Anterior cingulate cortex (tissue), 58 donors: ENCODE data around the gene IQSEC1.
"Not testable (repeated sequence)": the region's sequence is repeated elsewhere in the genome, so short reads cannot be mapped to it uniquely, and the experiment has no call there.

ENCODE experiments used
- DNase-seq, 58 donors: peaks; one replicate each; lab custom pipeline; 2025; lab: John Stamatoyannopoulos, UW

The IQSEC1 gene

DNA sequence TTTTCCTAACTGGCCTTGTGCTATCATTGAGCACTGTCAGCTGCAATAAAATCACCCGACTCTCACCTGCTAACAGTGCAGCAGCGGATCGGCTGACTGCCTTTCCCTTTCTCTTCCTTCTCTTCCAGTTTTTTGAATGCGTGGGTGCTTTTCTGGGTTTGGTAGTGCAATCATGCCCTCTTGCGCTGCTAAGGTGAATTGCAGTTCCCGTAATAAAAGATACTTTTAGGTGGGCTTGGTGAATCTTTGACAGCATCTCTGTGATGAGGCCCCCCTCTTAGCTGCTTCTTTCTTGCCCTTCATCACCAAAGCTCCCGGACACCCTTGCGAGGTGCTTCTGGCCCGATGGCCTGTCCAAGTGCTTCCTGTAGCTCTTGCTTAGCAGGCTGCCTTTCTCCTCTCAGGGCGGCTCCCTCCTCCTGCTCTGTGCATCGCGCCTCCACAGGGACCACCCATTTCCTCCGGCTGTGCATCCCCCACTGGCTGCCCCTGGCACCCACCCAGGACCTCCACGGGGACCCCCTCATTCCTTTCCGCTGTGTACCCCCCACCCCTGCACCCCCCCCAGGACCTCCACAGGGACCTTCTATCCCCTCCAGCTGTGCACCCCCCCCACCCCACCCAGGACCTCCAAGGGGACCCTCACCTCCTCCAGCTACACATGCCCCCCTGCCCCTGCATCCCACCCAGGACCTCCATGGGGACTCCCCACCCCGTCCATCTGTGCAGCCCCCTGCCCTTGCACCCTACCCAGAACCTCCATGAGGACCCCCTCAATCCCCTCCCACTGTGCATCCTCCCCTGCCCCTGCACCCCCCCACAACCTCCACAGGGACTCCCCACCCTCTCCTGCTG, 181.0 kb downstream of the IQSEC1 start:
- peak in 39 of 58 donors; percentile 14 to 74 (median 41) for DNase-seq

DNA sequence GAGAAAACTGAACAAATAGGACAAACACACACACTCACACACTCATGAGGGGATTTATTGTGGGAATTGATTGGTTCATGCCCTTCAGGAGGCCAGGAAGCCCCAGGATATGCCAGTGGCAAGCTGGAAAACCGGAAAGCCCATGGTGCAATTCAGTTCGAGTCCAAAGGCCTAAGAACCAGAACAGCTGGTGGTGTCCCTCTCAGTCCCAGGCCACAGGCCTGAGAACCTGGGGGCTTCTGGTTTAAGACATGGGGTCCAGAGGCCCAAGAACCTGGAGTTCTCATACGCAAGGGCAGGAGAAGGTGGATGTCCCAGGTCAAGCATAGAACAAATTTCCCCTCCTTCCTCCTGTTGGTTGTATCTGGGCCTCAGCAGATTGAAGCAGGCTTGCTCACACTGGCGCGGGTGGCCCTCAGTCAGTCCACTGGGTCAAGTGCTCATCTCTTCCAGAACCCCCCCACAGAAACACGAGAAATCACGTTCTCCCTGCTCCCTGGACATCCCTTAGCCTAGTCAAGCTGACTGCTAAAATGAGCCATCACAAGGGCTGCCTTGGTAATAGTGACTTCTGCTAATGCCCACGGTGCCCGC, 181.7 kb downstream of the IQSEC1 start:
- DNase-seq, result no peak

DNA sequence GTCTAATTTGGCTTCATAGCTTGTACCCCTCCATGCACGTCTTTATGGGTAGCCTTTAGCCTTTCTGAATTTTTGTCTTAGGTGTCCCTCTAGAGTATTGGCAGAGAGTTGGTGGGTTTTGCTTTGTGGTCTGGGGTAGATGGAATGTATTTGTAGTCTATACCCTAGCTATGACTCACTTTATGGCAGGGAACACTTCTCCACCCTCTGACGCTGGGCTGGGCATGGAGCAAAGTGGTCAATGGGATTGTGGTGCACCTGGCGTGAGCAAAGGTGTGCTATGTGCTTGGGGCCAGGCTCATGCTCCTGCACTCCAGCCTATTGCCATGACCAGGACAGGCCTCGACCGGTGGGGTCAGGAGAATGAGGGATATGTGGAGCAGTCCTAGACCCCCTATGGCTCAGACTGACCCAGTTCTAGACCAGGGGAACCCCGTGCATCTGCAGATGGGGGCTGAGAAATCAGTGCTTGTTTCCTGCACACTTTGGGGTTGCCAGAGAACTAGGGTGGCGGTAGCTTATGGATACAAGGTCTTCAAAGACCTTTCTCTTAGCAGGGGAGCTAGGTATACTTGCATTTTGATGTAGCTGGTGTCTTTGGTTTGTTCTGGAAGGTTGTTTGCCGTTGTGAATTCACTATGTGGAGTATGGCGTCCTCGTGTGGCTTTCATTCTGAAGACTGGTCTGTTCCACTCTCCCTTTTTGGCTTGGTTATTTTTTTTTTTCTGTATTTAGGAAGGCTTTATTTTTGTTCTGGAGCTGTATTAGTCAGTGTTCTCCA, 182.4 kb downstream of the IQSEC1 start:
- no peak for DNase-seq

DNA sequence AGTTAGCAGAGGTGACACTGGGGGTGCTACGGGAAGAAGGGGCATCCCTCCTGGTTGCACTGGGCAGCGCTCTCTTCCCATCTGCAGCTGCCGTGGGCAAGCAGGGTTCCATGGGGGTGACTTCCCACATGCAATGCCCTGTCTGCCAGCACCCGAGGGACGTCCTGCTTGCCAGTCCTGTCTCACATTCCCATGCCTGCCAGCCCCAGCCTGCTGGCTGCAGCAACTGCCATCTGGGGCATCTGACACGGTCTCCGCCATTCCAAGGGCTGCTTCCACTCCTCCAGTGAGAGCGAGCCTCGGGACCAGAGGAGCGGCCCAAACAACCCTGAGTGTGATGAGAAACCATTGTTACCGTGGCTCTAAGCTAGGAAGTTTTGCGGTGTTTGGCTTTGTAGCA, 186.5 kb downstream of the IQSEC1 start:
- peak in 1 of 58 donors; percentile 13 for DNase-seq

DNA sequence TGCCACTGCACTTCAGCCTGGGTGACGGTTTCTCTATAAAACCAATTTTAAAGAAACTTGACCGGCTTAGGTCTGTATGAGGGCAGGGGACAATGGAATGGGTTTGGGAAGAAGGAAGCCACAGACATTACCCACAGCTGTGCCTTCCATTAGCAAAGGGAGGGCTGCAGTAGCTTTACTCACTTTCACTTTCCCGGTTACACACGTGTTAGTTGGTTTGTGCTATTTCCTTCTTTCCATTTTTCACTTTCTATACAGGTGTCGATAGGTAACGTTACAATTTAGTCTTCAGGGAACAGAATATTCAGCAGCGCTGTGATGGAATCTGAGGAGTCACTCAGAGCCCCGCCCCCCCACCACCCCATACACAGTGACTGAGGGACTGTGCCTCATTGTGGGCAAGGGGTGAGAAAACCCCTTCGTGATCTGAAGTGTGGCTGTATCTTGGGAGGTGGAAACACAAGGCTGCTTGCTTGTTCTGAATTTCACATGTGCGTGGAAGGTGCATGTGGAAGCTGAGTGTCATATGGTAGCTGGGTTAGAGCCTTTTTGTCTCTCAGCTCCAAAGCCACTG, 187.0 kb downstream of the IQSEC1 start:
- no peak for DNase-seq

DNA sequence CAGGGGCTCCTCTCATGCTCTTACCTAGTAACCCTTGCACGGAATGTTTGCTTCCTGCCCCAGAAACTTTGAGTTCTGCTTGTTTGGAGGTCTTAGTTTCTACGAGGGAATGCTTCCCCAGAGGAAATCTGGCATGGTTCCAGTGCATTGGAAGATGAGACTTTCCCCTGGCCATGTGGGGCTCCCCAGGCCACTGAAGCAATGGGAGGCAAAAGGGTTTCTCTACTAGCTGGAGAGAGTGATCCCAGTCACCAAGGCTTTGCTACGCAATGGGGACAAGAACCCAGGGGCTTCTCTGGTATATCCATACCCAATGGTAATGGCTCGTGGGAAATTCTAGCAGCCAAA, 187.7 kb downstream of the IQSEC1 start:
- DNase-seq, result no peak

DNA sequence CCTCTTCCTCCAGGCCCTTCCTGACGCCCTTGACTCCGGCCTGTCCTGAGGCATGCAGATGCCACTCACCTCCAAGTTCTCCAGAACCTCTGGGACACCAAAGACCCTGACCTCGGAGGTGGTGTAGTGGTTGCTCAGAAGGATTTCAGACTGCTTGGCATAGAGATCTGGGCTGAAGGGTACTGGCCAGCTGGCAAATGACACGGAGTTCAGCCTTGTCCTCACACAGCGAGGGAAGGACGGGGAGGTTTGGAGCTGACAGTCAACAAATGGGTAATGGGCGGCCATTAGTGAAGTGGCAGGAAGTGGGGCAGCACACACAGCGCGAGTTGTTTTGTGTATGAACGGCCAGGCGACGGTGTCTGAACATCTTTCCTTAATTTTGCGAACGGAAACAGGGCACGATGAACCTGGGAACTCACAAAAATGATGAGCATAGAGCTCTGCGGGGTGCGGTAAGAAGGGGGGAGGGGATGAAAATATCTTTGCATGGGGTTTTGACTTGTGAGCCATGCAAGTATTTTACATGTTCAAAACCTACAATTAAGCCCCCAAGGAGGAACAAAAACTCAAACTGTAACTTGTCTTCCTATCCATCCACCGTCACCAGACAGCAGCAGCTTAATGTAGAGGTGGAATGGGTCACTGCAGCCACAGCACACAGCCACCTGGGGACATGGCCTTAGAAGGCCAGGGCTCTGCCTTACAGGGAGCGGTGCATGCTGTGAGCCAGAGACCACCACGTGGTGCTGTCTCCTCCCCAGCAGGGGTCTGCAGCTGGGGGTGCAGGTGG, 188.2 kb downstream of the IQSEC1 start:
- DNase-seq, result peak in 6 of 58 donors; percentile 12 to 28 (median 24)

DNA sequence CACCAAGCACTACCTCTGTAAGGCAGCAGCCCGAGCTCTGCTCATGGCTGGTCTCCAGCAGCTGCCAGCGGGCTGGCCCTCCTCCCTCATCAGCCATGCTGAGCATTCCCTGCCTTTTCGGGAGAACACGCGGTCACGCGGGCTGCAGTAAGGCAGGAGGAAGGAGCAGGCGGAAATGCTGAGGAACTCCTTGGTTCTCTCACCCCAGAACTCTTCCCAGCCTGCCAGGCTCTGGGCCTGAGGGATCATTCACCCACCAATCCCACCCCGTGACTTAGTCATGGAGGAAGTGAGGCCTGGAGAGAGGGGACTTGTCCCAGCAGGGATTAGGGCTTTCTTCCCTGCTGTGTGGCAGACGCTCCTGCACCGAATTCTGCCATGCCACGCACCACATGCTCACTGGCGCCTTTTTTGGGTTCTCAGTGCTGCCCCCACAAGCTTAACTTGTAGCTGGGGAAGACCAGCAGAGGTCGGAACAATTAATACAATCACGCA, 189.0 kb downstream of the IQSEC1 start:
- DNase-seq, result peak in 53 of 58 donors; percentile 30 to 87 (median 67)

DNA sequence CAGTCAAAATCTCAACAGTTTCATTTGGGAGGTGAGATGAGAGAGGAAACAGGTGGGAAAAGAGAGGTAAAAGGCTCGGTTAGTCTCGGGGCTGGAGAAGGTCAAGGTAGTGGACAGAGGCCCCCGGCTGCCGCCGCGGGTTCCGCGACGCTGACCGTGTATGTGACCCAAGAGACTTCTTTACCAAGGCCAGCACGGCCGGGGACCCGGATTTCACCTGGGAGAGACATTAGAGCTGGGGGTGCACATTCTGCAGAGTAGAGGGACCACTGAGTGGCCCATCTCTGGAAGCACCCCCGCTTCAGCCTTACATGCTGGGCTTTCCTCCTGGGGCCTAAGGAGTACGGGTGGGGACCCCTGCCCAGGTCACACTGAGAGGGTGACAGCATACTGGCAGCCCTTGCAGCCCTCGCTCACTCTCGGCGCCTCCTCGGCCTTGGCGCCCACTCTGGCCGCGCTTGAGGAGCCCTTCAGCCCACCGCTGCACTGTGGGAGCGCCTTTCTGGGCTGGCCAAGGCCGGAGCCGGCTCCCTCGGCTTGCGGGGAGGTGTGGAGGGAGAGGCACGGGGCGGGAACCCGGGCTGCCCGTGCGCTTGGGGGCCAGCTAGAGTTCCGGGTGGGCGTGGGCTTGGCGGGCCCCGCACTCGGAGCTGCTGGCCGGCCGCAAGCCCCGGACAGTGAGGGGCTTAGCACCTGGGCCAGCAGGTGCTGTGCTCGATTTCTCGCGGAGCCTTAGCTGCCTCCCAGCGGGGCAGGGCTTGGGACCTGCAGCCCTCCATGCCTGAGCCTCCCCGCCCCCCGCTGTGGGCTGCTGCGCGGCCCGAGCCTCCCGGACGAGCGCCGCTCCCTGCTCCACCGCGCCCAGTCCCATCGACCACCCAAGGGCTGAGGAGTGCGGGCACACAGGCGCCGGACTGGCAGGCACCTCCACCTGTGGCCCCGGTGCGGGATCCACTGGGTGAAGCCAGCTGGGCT, 190.6 kb downstream of the IQSEC1 start:
- no peak for DNase-seq

DNA sequence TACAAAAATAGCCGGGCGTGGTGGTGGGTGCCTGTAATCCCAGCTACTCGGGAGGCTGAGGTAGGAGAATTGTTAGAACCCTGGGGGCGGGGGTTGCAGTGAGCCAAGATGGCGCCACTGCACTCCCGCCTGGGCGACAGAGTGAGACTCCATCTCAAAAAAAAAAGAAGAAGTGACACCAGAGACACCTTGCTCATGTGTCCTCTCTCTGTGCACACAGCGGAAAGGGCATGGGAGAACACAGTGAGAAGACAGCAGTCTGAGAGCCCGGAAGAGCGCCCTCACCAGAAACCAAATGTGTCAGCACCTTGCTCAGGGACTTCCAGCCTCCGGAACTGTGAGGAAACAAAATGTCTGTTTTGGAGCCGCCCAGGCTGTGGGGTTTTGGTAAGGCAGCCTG, 191.4 kb downstream of the IQSEC1 start:
- not testable (repeated sequence) for DNase-seq

DNA sequence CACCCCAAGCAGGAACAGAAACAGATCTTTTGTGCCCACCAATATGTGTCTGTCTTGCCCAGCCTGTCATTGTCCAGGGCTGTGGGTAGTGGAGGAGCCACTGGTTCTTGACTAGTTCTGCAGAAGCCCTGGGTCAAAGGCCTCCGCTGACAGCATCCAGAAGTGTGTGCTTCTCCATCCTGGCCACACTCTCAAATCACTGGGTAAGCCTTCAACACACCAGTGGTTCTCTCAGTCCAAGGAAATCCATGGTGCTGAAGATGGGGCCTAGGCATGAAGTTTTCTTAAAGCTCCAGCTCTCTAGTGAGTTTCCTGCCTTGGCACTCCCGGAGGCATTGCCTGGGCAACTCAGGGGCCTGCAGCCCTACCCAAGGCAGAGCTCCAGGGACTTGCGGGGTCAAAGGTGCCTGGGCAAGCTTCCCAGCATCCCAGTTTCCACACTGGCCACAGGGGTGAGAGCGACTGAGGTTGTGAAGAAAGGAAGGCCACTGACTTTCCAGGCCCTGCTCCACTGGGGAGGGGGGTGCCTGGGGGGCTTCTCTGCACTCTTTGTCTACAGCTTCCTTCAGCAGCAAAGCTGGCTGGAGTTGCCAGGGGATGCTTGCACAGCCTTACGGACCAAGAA, 193.9 kb downstream of the IQSEC1 start:
- peak in 39 of 58 donors; percentile 14 to 76 (median 38) for DNase-seq

DNA sequence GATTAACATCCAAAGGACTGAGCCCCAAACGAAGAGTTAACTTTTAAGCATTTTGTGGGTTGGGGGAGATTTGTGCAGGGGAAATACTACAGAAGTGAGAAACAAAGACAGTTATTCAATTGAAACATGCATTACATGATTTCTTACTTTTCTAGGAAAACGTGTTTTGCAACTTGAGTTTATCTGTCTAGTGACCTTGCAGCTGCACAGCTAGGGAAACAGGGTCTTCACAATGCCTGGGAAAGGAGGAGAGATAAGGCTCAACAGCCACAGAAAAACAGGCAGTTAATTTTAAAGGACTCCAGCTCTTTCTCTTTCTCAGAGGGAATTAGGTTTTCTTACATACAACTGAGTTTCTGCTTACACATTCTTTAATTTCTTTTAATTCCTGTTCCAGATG, 194.5 kb downstream of the IQSEC1 start:
- not testable (repeated sequence) for DNase-seq

DNA sequence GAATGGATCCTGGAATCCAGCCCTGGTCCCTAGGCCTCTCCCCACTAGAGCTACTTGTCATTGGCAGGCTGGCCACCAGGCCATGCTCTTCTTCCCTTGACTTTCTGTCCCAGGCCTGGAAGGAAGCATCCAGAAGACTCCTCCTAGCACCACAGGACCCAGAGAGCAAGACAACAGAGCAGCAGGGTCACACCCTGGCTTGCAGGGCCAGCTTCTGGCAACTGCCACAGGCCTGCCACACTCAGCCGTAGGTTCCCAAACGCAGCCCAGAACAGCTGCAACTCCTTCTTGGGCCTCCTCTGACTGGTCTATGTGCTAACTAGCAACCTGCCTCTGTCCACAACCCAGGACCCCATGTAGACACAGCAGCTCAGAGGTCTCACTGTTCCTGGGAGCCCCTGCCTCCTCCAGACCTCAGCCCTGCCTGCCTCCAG, 195.1 kb downstream of the IQSEC1 start:
- DNase-seq, result no peak

DNA sequence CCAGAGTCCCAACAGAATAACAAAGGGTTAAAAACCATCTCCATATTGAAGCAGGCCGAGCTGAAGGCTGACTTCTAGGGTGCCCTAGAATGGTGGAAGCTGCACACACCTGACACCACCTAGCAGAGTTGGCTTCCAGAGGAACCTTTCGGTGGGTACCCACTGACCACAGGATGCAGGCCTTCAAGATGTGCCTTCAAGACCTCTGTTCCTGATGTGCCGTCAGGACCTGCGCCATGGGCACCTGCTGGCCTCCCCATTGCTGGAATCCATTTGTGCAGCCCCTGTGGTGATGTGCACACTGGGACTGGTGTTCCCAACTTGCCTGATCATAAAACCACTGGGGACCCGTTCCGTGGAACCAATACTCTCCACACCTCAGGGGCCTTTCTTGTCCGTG, 196.2 kb downstream of the IQSEC1 start:
- no peak for DNase-seq

DNA sequence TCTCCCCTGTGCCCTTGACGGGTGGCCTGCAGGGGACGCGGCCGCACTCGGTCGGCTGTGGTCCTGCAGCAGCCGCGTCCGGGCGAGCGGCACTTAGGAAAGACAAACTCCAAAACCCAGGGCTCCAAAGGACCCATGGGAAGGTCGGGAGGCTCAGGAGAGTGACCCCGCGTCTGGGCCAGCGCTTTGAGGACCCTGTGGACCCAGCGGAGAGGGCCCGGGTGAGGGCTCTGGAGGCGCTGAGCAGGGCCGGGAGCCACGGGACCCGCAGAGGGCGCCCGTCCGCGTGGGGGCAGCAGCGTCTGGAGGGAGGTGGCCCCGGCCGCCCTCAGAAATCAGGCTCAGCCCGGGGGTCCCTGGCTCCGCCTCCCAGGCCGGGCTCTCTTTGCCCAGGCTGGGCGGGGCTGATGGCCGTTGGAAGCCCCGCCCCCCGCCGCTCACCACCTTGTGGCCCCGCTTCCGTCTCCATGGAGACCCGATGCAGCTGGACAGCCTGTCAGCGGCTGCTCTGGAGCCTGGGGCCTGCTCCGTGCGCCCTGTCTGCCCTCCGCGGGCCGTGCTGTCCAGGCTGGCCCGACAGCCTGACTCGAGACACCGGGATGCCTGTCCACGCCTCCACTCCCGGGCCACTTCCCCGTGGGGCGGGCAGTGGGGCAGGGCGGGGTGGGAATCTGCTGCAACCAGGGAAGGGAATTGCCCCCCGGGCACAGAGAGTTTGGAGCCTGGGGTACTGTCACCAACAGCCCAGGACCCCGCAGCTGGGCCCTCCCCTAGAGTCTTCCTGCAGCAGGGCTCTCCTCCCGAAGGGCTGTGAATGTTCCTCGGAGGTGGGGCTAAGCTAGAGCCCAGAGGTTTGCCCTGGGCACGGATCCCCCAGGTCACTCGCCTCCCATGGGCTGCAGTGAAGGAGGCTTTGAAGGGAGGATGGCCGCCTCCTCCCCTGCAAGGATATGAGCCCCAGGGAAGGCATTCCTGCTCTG, 197.1 kb downstream of the IQSEC1 start:
- no peak for DNase-seq

DNA sequence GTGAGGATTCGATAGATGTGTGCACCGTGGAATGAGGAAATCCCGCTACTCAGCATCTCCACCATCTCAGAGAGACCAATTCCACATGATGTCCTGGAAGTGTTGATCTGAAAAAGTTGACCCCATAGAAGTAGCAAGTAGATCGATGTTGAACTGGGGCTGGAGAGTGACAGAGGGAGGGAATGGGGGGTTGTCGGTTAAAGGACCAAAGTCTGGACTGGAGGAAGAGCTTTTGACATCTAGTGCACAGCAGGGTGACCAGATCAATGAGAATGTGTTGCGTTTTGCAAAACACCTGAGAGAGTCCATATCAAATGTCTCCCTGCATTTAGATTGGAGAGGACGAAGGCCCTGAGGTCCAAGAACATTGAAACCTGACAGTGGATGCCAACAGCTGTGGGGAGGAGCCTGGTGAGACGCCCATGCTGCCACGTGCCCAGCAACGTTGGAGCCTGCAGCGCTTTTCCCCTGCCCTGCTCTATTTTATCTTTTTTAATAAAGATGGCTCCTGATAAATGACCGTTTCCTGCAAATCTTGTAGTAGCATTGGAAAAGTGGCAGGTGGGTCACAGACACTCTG, 201.7 kb downstream of the IQSEC1 start:
- DNase-seq, result no peak

DNA sequence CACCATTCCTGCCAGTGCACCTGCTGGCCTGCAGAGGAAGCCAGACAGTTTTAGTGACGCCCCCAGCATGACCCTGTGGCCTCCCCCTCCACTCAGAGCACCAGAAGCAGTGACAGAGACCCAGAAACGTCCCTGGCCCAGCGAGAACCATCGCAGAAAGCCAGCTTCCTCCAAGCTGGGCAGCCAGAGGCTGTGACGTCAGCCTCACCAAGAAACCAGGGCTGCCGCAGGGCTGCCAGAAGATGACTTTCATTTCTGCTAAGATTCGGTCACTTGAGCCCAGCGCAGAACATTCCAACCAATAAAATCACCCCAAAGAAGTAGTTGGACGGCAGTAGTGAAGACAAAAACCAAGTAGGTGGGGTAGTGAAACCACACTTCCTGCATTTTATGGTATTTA, 202.3 kb downstream of the IQSEC1 start:
- DNase-seq, result peak in 1 of 58 donors; percentile 18
